Fibroblast of skin of left biceps (primary cell): ENCODE results near the gene SP9.

Experiments used
- DNase-seq, 2 experiments: peaks; one replicate each; pipeline ENCODE4 v3.0.0-alpha.2; 2013; ENCODE audit warnings: low read depth in 2 of 2

Gene SP9

GRCh38 chr2:174333372-174334277, 1.1 kb upstream of the SP9 start:
- DNase-seq, result no peak

GRCh38 chr2:174334278-174334715, 457 bp upstream of the SP9 start:
- no peak for DNase-seq

DNA sequence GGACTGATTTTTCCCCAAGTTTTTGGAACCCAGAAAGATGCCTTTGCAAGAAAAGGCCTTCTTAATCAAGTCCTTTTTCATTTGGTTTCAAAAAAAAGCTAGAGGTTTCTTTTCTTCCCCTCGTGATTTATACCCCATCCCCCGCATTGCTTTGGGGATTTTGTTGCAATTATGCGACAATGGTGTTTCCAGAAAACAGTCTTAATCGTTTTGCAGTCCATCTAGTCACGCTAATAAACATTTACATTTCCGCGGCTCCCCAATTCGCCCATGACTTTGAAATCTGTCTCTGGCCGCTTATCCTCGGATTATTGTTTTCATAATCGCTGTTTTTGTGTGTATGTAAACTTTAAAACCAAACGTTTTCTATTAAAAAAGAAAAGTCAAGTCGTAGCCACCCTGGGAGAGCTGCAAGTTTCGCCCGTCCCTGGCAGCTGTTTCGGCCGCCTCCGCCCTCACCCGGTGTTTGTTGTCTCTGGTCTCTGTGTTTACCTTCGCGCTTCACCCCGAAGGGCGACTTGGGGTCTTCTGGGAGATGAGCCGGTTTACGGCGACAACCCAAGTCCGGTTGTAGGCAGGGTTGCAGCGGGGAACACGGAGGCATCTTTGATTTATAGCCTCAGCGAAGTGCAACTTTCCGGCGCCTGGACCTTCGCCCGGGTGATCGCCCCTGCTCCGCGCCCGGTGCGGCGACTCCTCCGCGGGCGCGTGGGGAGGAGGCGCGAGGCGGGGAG, 667 bp downstream of the SP9 start:
- no peak for DNase-seq

DNA sequence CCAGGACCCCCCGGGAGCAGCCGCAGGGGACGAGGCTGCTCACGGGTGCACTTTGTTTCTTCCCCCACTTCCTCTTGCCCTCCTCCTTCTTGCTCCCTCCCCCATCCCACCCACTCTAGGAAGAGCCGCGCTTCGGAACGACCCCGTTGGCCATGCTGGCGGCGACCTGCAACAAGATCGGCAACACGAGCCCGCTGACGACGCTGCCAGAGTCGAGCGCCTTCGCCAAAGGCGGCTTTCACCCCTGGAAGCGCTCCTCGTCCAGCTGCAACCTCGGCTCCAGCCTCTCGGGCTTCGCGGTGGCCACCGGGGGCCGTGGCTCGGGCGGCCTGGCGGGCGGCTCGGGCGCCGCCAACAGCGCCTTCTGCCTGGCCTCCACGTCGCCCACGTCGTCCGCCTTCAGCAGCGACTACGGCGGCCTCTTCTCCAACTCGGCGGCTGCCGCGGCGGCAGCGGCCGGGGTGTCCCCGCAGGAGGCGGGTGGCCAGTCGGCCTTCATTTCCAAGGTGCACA, 1.3 kb downstream of the SP9 start:
- DNase-seq, result no peak

- no peak for DNase-seq
These were observed 2.0 kb downstream of the SP9 start for GRCh38 chr2:174336501-174337336.

- DNase-seq, result no peak
These were observed 2.8 kb downstream of the SP9 start for GRCh38 chr2:174337337-174338146.

DNA sequence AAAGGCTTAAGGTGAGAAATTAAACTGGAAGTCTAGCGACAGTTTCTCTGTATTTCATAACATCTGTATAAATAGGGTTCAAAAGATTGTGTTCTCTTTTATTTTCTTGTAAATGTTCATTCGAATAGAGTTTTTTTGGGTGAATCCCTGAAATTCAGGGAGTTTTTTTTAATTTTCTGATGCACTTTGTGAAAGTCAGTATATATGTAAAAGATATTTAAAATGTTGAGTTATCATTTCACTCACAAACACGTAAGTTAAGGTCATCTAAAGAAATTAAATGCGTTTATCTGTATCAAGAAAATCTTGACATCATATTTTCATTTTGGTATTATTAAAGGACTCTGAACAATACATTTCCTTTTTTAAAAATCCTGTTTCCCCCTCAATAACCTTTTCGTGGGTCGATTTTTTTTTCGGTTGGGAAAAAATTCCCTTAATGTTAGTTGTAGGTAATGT, 3.4 kb downstream of the SP9 start:
- DNase-seq, result no peak

- no peak for DNase-seq
These were observed 4.2 kb downstream of the SP9 start for GRCh38 chr2:174338671-174339560.

DNA sequence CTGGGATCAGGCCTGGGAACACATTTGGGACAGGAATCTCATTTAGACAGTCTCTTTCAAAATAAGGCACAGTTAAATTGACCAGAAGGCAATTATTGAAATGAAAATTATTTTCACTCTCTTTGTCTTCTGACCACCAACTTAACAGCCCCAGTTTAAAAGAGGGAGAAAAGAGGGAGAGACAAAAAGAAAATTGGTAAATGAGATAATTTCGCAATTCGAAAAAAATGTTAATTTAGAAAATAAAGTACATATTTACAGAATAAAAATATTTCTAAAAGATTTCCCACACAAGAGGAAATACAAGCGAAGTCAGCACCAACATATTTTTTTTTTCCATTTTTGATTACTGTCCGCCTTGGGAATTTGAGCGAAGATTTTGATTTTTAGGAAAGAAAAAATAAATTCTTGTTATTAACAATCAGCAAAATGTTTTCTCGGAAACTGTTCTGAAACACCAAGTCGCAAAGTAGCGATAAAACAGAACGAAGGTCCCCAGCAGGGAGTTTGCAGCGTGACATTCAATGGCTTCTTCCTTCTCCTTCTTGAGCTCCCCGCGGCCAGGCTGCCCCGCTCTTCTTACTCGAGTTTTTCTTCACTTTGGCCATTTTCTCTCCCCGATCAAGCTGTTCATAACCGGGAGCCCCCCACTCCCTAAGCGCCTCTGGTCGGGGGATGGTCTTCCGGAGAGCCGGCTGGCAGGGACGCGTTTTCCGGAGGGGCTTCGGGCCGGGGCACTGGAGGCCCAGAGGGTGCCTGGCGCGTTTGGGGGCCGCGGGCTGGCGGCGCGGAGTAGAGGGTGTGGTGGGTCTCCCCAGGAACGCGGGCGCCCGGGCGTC, 5.0 kb downstream of the SP9 start:
- DNase-seq, result no peak

GRCh38 chr2:174340400-174341292, 5.9 kb downstream of the SP9 start:
- no peak for DNase-seq

DNA sequence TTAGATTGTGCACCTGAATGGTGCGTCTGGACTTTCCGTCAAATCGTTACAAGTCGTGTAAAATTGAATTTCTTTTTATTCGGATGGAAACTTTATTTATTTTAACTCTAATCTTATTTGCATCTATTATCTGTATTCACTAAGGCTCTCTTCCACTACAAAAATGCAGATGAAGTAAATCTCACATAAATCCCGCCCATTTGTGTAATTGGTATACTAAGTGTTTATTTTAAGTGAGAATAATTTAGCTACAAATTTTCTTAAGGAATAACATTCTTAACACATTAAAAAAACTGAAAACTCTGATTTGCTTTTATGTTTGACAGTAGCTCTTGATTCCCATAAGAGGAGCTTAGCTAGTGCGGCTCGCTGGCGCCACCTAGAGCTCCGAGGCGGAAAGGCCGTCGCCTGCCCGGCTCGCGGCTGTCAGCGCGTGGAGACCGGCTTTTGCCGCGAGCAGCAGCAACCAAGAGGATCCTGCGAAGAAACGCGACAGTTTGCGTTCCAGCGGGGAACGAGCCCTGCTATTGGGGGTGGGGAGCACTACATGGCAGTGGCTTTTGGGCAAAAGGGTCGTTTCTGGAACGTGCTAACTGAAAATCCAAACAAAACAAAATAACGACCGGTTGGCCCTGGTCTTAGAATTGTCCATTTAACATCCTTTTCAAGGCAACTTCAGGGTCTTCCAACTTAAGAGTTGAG, 6.7 kb downstream of the SP9 start:
- peak; percentile 40 to 54 for DNase-seq

- no peak for DNase-seq
These were observed 7.4 kb downstream of the SP9 start for GRCh38 chr2:174341995-174342685.

DNA sequence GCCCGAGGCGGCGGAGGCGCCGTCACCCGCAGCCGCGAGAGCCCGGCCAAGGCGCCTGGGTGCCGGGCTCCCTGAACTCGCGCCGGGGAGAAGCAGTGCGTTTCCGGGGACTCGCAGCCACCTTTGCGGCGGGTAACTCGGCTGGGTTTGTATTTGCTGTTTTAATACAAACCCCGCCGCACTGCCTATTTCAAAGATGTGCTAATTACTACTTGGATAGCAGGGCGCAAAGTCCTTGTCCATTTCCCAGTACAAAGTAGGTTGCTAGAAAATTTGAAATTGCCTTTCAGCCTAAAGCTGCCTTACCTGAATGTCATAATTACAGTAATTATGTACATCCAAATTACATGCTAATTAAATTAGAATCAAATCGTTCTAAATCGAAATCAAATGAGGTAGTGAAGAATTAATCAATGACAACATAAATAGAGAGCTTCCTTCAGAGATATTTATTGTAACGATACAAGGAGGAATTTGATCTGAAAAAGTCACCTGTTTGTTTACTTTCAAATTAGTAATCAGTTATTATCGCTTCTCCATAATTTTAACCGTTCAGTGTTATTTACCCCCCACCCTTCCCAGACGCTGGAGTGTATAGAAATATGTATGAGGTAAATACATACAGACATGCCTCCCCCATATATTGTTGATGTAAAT, 8.1 kb downstream of the SP9 start:
- DNase-seq, result no peak

DNA sequence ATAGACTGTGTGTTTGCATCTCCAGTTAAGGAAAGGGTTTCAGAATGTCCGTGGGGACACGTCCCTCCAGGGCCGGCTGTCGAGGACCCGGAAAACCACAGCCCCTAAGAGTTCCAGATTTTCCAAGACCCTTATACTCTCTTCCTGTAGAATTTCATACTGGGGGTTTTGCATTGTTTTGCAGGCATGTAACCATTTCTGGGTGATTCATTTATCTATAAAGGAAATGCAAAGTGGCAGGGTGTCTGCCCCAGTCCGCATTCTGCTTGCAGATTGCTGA, 8.5 kb downstream of the SP9 start:
- no peak for DNase-seq

DNA sequence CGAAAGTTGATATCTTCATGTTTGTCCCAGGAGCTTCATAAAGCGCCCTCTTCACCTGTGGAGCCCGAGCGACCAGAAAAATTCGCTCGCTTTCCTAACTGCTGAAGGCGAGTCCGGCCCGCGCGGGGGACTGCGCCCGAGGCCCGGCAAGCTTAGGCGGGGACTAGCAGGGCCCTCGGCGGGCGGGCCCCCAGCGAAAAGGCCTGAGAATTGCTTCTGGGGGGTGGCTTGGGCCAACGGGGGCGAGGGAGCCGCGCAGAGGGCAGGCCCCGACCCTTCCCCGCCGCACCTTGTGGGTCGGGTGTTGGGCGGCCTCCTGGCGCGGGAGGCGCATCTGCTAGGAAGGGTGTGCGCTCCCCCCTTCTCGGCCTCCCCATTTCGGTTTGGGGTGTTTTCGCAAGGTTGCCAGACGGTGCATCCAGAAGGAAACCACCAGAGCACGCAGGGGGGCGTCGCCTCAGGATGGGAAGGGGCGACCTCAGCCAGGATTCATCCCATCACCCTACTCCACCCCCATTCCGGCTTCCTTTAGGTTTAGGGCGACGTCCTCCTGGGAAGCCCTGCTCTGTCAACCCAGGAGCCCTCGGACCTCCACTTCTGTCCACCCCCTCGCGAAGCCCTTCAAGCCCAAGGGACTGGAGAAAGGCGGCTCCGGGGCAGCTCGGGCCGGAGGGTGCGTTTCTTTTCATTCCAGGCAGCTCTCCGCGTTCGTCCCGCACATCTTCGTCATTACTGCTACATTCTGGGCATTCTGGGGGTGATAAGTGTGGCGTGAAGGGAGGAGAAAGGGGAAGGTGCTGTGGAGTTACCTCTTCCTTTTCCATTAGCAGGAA, 9.1 kb downstream of the SP9 start:
- no peak for DNase-seq
